Measurements from ENCODE around the gene IMMP2L.

GRCh38 chr7:111026343-111026742, 535.9 kb downstream of the IMMP2L start:
- TF ChIP-seq CTCF (IDR thresholded peaks at IDR 0.05) (no peak), POLR2A (IDR thresholded peaks at IDR 0.05) (no peak)

Data from uterus (tissue), 2 donors.